Renal cortex interstitium (tissue), 11 donors: ENCODE measurements around the gene DENND6A. TPM values are rescaled to one million over a fixed set of nuclear protein-coding genes. Genes with fewer than 3 reads are reported as not detected.
"Not testable (repeated sequence)": the region's sequence is repeated elsewhere in the genome, so short reads cannot be mapped to it uniquely, and the experiment has no call there.

ENCODE experiments used
- DNase-seq, 11 donors: peaks; one replicate each; pipeline ENCODE4 v3.0.0-alpha.2; 2013; ENCODE audit warnings: low read depth in 9 of 11, low spot score in 4 of 11; ENCODE audit errors: extremely low read depth in 1 of 11
- polyA plus RNA-seq, 3 donors: library from polyadenylated mRNA; unstranded; fragments of 120-200 nt; gene quantifications; one replicate each; pipeline ENCODE4 v1.2.1, GENCODE V29; 2013; ENCODE audit not compliant: insufficient read length in 3 of 3

The DENND6A gene
- polyA plus RNA-seq, 3 donors = 30.0 to 35.6 (median 30.2) TPM

DNA sequence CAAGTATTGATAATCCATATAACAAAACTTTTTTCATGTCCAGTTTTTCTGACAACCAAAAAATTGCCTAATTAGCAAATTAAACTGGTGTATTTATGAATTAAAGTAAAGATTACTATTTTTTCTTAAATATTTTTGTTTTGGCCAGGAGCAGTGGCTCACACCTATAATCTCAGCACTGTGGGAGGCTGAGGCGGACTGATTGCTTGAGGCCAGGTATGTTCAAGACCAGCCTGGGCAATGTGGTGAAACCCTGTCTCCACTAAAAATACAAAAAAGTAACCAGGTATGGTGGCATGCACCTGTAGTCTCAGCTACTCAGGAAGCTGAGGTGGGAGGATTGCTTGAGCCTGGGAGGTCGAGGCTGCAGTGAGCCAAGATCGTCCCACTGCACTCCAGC lies 12.5 kb upstream of the DENND6A start:
- DNase-seq = not testable (repeated sequence)

DNA sequence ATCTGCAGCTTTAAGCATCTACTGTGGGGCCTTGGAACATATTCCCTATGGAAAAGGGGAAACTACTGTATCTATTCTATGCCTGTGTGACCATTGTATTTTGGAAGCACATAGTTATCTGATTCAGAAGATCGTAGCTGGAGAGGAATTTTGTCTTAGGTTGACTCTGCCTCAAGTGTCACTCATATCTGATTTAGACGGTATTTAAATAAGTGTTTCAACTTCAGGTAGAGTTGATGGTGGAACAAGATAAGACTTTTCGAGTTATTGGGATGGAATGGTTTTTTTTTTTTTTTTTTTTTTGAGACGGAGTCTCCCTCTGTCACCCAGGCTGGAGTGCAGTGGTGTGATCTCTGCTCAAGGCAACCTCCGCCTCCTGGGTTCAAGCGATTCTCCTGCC lies 8.9 kb upstream of the DENND6A start:
- DNase-seq = no peak

DNA sequence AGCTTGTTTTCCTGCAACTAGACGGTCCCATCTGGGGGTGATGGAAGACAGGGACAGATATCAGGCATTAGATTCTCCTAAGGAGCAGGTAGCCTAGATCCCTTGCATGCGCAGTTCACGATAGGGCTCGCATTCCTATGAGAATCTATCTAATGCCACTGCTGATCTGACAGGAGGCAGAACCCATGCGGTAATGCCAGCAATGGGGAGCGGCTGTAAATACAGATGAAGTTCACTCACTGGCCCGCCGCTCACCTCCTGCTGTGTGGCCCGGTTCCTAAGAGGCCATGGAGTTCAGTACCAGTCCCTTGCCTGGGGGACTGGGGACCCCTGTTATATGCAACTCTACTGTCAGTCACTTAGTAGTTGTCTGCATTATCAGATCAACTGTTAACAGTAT lies 7.9 kb upstream of the DENND6A start:
- no peak for DNase-seq

DNA sequence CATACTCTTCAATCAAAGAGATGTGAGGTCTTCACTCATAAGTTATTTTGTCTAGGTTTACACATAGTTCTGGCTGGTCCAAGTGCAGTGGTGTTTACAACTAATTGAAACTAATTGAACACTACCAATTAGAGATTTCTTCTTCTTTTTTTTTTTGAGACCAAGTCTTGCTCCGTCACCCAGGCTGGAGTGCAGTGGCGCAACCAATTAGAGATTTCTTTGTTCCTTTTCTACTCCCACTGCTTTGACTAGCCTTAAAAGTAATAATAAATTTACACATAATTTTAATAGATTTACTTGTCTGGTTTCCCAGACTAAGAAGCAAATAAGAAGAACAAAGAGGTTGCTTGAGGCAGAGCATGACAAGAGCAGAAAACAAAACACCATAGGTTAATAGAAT lies 6.7 kb upstream of the DENND6A start:
- DNase-seq = no peak

DNA sequence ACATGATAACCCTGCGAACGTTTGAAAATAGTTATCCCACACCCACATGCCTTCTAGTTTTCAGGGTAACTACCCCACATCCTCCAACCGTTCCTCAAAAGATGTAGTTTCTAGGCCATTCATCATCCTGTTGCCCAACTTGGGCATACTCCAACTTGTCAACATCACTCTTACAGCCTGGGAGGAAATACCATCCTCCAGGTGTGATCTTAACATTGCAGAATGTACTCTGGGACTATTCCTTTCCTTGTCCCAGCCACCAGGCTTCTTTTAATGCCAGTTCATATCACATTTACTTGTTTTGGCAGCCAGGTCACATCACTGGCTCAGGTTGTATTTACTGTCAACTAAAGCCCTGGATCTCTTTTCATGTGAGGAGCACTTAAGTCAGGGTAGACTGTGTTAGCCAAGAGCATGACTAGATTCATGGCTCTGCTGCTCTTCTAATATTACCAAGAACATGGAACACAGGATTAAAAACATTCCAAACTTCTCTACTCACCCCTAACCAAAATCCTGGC lies 4.0 kb upstream of the DENND6A start:
- DNase-seq = no peak

DNA sequence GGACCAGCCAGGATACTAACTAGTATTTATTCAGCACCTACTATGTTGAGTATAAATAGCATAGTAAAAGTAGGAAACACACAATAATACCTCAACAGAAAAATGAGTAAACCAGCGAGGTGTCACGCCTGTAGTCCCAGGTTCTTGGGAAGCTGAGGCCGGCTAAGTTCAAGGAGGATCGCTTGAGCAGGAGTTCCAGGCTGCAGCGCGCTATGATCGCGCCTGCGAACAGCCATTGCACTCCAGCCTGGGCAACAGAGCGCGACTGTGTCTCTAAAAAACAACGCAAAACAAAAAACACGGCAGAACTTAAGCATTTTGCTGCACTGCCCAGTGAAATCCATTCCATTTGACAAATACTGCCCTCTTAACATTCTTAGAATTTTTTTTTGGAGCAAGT lies 1.3 kb upstream of the DENND6A start:
- DNase-seq = no peak

DNA sequence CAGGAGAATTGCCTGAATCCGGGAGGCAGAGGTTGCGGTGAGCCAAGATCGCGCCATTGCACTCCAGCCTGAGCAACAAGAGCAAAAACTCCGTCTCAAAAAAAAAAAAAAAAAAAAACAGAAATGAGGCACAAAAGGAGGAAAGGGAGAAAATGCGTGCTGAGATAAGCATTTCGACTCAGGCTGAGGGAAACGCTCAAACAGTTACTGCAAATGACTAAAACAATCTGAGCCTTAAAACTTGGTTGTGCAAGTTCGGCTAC lies 813 bp downstream of the DENND6A start:
- peak in 1 of 11 donors; percentile 37 for DNase-seq

DNA sequence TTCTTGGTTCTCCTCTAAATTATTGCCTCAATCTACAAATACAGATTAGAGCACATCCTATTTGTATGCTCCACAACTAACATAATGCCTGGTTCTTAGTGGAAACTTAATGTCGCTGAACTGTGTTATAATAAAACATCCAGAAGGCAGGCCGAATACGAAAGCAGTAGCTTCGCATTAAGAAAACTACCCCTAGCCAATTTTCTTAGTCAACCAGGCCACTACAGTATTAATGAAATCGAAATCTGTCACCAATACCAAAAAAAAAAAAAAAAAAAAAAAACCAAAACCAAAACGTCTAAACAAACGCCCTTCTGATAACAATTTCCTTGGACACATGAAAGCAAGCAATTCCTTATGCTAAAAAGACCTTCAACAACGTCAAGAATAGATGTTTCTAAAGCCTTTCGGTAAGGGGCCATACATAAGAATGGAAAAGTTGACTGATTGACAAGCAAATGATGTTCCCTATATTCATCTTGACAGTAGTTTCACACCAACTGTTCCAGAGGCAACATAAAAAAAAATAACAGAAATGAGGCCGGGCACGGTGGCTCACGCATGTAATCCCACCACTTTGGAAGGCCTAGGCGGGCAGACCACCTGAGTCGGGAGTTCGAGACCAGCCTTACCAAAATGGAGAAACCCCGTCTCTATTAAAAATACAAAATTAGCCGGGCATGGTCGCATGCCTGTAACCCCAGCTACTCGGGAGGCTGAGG lies 1.3 kb downstream of the DENND6A start:
- DNase-seq = peak in 1 of 11 donors; percentile 10

DNA sequence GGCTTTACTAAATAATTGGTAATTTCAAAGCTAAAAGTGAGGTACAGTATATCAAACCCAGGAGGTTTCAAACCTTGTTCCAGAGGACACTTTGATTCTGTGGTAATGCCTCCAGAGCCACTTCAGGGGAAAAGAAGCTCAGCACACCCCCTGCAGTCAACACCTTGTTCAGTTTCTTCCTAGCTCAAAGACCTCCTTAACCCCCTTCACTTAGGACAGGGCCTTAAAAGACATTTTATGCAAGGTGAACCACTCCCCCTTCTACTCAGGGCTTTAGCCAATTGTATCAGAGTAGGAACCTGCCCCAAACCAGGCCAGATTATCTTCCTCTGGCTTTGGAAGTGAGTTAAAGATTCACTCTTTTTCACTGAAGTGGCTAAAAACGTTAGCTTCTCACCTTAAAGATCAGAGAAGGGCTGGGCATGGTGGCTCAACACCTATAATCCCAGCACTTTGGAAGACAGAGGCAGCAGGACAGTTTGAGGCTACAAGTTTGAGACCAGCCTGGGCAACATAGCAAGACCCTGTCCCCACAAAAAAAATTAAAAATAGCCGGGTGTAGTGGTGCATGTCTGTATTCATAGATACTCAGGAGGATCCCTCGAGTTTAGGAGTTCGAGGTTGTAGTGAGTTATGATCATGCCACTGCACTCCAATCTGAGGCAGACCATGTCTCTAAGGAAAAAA lies 3.4 kb downstream of the DENND6A start:
- DNase-seq = no peak

DNA sequence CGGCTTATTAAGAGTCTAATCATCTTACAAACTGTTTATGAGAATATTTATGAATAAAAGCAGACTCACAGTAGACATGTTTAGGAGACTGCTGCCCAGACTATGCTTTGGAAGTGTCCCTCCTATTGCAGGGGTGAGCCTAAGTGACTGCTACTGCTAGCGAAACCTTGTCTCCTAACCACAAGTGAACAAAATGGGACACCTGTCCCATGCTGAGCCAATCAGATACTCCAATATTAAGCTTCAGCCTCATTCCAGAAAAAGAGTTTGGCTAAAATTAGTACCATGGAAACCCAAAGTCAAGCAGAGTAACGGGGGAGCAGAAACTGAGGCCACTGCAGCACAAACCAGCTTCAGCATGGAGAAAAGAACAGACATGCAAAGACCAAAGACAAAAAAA lies 4.6 kb downstream of the DENND6A start:
- no peak for DNase-seq

DNA sequence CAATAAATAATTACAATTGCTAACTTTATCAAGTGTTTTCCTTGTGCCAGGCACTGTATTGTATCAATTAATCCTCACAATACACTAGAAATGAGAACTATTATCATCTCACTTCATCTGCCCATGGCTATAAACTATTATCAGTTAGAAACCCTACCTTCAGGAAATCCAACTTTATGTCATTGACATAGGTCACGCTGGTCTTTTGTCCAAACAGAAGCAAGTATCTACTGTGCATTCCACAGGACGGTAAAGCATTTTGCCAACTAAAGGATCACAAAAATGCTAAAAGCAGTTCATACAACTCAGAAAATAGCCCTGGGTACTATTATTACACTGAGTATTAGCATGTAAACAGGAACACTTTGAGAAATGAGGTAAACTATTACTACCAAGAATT lies 9.6 kb downstream of the DENND6A start:
- no peak for DNase-seq

DNA sequence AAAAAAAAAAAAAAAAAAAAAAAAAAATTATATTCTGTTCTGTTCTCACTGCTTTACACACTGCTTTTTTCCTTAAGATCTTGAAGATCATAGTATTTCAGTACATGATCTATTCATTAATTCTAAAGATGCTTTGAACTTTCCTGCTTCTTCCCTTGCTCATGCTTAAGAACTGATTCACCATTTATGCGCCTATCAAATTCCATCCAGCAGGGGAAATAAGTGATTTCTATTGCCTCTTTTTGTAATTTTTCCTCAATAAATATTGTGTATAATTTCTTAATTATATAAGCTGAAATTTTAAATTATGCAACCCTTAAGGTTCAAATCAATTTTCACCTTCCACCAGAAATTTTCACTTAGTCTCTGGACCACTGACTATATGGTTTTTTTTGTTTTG lies 10.6 kb downstream of the DENND6A start:
- DNase-seq = no peak

DNA sequence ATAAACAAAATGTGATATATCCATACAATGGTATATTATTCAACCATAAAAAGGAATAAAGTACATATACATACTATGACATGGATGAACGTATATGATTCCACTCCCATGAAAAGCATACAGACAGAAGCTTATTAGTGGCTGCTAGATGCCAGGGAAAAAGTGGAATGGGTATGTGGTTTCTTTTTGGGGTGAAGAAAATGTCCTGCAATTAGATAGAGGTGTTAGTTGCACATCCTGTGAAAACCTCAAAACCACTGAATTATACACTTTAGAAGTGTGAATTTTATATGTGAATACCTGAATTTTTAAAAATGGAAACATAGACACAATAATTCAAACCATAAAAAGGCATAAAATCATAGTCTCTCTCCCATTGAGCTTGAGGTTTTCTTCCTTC lies 11.2 kb downstream of the DENND6A start:
- no peak for DNase-seq

DNA sequence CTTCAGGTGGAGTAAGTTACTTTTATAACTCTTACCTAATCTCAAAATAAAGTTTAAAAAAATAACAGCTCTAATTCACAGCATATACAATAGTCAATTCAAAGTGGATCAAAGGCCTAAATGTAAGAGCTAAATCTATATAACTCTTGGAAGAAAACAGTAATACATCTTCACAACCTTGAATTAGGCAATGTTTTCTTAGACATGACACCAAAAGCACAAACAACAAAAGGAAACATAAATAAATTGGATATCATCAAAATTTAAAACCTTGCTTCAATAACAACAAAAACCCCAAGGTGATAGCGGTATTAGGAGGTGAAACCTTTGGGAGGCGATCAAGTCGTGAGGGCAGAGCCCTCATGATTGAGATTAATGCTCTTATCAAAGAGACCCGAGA lies 12.8 kb downstream of the DENND6A start:
- no peak for DNase-seq

DNA sequence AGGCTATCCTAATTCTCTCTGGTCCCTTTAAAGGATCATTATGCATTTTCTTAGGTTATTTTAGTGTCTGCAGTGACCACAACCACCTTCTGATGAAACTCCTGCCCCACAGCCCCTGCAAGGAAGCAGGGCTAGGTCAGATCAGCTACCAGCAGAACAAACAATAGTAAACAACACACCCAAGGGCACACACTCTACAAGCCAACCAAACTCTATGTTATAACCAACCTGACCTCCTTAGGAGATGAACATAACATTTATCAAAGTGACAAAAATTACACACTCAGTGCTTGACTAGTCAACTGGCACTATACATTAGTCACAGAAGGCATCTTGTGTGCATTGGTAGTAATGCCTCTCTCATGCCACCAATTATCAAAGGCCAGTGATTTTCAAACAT lies 17.3 kb downstream of the DENND6A start:
- no peak for DNase-seq

DNA sequence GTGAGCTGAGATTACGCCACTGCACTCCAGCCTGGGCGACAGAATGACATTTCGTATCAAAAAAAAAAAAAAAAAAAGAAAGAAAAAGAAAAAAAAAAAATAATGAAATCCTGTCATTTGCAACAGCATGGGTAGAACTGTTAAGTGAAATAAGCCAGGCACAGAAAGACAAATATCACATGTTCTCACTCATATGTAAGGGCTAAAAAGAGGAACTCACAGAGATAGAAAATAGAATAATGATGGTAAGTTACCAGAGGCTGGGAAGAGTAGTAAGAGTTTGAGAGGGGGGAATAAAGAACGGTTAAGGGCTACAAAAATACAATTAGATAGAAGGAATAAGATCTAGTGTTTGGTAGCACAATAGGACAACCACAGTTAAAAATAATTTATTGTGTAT lies 19.7 kb downstream of the DENND6A start:
- no peak for DNase-seq

DNA sequence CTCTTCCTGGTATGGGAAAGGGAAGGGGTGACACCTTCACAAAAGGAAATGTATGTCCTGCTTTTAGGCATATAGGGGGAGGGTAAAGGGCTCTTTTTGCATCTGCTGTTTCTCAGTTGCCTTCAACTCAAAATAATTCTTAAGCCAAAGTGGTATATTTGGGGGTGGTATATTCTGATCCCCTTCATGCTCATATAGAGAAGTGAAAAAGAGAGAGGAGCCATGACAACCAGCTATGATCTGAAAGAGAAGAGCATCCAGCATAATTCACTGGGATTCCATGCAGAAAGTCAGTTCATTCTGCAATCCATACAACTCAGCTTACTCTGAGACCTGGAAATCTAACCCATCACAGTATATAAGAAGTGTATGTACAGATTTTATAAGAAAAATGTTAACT lies 22.3 kb downstream of the DENND6A start:
- DNase-seq = no peak

DNA sequence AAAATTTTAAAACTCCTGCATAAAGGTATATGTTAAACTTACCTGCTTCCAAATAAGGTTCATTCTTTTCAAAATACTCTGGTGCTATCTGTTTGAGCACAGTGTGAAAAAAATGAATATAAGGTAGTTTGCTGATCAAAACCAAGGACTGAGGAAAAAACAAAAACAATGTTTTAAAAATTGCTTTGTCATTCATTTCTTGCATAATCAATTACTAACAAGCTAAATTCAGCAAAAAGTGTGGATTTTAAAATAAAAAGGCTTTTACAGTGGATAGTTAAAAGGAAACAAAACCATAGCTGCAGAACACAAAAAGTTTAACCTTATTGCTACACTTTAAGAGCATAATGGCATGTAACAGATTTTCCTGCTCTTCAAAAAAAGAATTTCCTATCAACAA lies 31.5 kb downstream of the DENND6A start:
- no peak for DNase-seq

DNA sequence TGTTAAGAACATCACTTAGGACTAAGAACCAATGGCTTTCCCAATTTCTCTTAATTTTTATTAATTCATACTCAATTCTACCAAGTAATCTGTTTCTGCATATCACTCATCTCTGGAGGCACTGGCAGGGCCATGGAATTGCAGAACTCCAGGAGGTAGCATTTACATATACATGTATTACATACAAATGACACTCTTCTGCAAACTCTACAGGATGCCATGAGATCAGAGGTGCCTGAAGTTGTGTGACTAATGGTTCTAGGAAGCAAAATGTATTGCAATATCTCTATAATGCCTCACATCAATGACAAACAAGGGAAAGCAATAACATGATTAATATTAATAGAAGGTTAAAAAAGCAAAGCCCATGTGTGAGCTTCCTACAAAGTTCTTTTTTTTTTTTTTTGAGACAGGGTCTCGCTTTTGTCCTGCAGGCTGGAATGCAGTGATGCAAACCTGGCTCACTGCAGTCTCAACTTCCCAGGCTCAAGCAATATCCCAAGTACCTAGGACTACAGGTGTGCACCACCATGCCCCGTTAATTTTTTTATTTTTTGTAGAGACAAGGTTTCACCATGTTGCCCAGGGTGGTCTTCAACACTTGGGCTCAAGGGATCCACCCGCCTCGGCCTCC lies 33.0 kb downstream of the DENND6A start:
- DNase-seq = no peak

DNA sequence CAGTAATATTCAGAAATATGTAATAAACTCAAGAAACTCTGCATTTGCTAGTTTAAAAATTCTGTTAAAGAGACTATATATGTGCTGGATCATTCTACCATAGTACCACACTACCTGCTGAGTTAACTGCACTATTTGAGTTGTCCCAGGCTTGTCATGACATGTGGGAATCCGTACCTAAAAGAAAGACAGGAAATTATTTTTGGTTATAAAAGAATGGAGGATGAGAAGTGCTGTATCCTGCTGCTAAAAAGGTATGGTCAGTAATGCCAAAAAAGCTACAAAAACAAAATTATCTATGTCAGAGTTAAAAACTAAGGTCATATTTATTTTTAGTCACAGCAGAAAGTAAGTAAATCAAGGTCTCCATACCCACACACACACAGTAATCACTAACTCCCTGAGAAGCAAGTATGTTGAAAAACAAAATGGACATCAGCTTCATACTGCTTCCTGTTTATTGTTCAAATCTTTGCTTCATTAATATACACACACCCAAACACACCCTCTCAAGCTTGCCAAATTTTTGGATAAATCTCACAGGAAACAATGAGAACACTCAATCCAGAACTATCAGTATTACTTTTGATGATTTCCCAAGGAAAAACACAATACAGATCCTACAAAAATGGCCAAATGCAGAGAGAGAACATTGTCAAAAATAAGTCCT lies 33.7 kb downstream of the DENND6A start:
- peak in 1 of 11 donors; percentile 2 for DNase-seq
